OCI-LY1 (cell line): Measurements from ENCODE around the gene NFE2L1.

Experiments used
- H2AFZ ChIP-seq: fragments of 200-600 bp; sonication (generic), shearing (Covaris generic); 2 replicates; pipeline ENCODE4 v1.6.0; 2014; ENCODE audit warnings: antibody characterized with exemption, mild to moderate bottlenecking, low read length
- H3F3A ChIP-seq: fragments of 200-600 bp; sonication (generic), shearing (Covaris generic); 2 replicates; pipeline ENCODE4 v1.6.0; 2014; ENCODE audit warnings: mild to moderate bottlenecking, antibody characterized with exemption, low read length, moderate library complexity; ENCODE audit not compliant: insufficient read depth
- H3K27ac ChIP-seq: fragments of 200-600 bp; sonication (generic); 2 replicates; pipeline ENCODE4 v1.5.1; 2014; ENCODE audit warnings: low read length, mixed run types, mild to moderate bottlenecking, low read depth; ENCODE audit not compliant: poor library complexity, severe bottlenecking
- H3K27me3 ChIP-seq: fragments of 200-600 bp; sonication (generic); 2 replicates; pipeline ENCODE4 v1.6.0; 2014; ENCODE audit warnings: antibody characterized with exemption, mild to moderate bottlenecking, low read length, moderate library complexity; ENCODE audit not compliant: insufficient read depth
- H3K36me3 ChIP-seq: fragments of 200-600 bp; sonication (generic); 2 replicates; pipeline ENCODE4 v1.6.1; 2014; ENCODE audit warnings: mild to moderate bottlenecking, antibody characterized with exemption, low read length, moderate library complexity, mixed read lengths; ENCODE audit not compliant: insufficient read depth
- H3K4me1 ChIP-seq: fragments of 200-600 bp; sonication (generic); 2 replicates; pipeline ENCODE4 v1.5.1; 2014; ENCODE audit warnings: mild to moderate bottlenecking, low read length, moderate library complexity; ENCODE audit not compliant: insufficient read depth, severe bottlenecking
- H3K4me2 ChIP-seq: fragments of 200-600 bp; sonication (generic), shearing (Covaris generic); 2 replicates; pipeline ENCODE4 v1.6.1; 2014; ENCODE audit warnings: low read length
- H3K4me3 ChIP-seq: fragments of 200-600 bp; sonication (generic); 2 replicates; pipeline ENCODE4 v1.5.1; 2014; ENCODE audit warnings: low read length, low read depth, mild to moderate bottlenecking, mixed read lengths; ENCODE audit not compliant: poor library complexity, severe bottlenecking
- H3K79me2 ChIP-seq: fragments of 200-600 bp; shearing (Covaris generic); 2 replicates; pipeline ENCODE4 v1.6.1; 2016; ENCODE audit warnings: mixed run types, low read length, mixed read lengths; ENCODE audit not compliant: insufficient read depth
- H3K9ac ChIP-seq: fragments of 200-600 bp; sonication (generic), shearing (Covaris generic); 2 replicates; pipeline ENCODE4 v1.6.1; 2014; ENCODE audit warnings: mild to moderate bottlenecking, low read length, mixed read lengths
- H3K9me2 ChIP-seq: fragments of 200-600 bp; sonication (generic), shearing (Covaris generic); 2 replicates; pipeline ENCODE4 v1.6.1; 2014; ENCODE audit warnings: low read depth, mild to moderate bottlenecking, low read length, mixed read lengths
- H3K9me3 ChIP-seq: fragments of 200-600 bp; shearing (Covaris generic); 2 replicates; pipeline ENCODE4 v1.6.1; 2014; ENCODE audit warnings: low read length, mixed read lengths
- H4K20me1 ChIP-seq: fragments of 200-600 bp; sonication (generic), shearing (Covaris generic); 2 replicates; pipeline ENCODE4 v1.6.0; 2016; ENCODE audit warnings: mild to moderate bottlenecking, low read length; ENCODE audit not compliant: insufficient read depth
- CTCF ChIP-seq: fragments of 200-600 bp; sonication (generic), shearing (Covaris generic); IDR thresholded peaks from 2 replicates; pipeline ENCODE4 v1.5.1; 2017; ENCODE audit warnings: mild to moderate bottlenecking, antibody characterized with exemption, low read length, moderate library complexity, mixed read lengths
- EZH2 ChIP-seq: fragments of 200-600 bp; sonication (generic), shearing (Covaris generic); IDR thresholded peaks from 2 replicates; pipeline ENCODE4 v1.8.0; 2017; ENCODE audit warnings: borderline replicate concordance, mixed run types, mild to moderate bottlenecking, antibody characterized with exemption, low read length, moderate library complexity, mixed read lengths

The NFE2L1 gene

GRCh38 chr17:48107137-48108055 lies 59.2 kb downstream of the NFE2L1 start, which contains the start of gene SNX11:
TSS of gene SNX11 (plus strand) at chr17:48107766. CDS start at chr17:48112044, 4,278 bp downstream.
- H4K20me1 ChIP-seq: no peaks in the 10 kb centered on the region
- TF ChIP-seq CTCF (peak; percentile 17; the same call in 1 of the 2 replicates), EZH2 (no peak)
- H2AFZ ChIP-seq: peak within 1 kb of the TSS; percentile 97
- H3K27me3 ChIP-seq: no peaks in the 10 kb centered on the region
- peaks cover 3% of the 10 kb centered on the region for H3K9me3 ChIP-seq
- H3K4me2 ChIP-seq: peak within 1 kb of the TSS; percentile 69
- peaks cover 4% of the 10 kb centered on the region; the same call in 1 of the 2 replicates for H3K79me2 ChIP-seq
- peak within 1 kb of the TSS; percentile 82 for H3K9ac ChIP-seq
- peak within 1 kb of the TSS; percentile 80 for H3K4me3 ChIP-seq
- peaks cover 44% of the 10 kb centered on the region for H3K4me1 ChIP-seq
- H3K27ac ChIP-seq: peak within 1 kb of the TSS; percentile 57
- no peaks in the 10 kb centered on the region for H3K36me3 ChIP-seq
- H3F3A ChIP-seq: no peaks in the 10 kb centered on the region
- H3K9me2 ChIP-seq: no peaks in the 10 kb centered on the region

GRCh38 chr17:48110761-48111160 lies 62.6 kb downstream of the NFE2L1 start:
- no peaks in the 10 kb centered on the region for H3K36me3 ChIP-seq
- no peaks in the 10 kb centered on the region for H4K20me1 ChIP-seq
- H3K79me2 ChIP-seq: peaks cover 4% of the 10 kb centered on the region; the same call in 1 of the 2 replicates
- no peak overlapping the region for H2AFZ ChIP-seq
- no peak overlapping the region for H3K4me3 ChIP-seq
- H3K27me3 ChIP-seq: no peaks in the 10 kb centered on the region
- TF ChIP-seq EZH2 (no peak), CTCF (no peak)
- H3F3A ChIP-seq: no peaks in the 10 kb centered on the region
- H3K27ac ChIP-seq: no peak overlapping the region
- H3K4me1 ChIP-seq: peaks cover 58% of the 10 kb centered on the region
- no peak overlapping the region for H3K9ac ChIP-seq
- no peaks in the 10 kb centered on the region for H3K9me3 ChIP-seq
- H3K4me2 ChIP-seq: no peak overlapping the region; the same call in 1 of the 2 replicates
- no peaks in the 10 kb centered on the region for H3K9me2 ChIP-seq
